Measurements from ENCODE around the gene ARMC7.
"Not testable (repeated sequence)": the region's sequence is repeated elsewhere in the genome, so short reads cannot be mapped to it uniquely, and the experiment has no call there.

The ARMC7 gene

DNA sequence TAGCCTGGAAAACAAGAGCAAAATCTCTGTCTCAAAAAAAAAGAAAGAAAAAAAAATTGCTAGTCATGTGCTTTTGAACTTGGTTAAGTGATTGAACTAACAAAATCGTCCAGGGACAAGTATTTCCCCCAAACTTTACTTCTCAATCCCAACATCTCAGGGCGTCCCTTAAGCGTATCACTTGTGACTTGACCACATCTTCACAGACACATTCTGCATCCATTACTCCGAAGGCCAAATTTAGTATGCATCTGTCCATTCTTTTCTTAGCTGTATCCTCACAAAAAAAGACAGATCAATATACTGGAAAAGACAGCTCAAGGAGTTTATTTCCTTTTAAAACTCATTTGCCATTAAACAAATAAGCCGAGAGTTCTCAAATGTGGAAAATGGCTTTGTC lies 50.4 kb downstream of the ARMC7 start:
- H3K4me3 ChIP-seq (ENCODE audit: low read length): no peak overlapping the region
- DNase-seq (ENCODE audit: low read depth): no peak
- TF ChIP-seq, protein P1, sequence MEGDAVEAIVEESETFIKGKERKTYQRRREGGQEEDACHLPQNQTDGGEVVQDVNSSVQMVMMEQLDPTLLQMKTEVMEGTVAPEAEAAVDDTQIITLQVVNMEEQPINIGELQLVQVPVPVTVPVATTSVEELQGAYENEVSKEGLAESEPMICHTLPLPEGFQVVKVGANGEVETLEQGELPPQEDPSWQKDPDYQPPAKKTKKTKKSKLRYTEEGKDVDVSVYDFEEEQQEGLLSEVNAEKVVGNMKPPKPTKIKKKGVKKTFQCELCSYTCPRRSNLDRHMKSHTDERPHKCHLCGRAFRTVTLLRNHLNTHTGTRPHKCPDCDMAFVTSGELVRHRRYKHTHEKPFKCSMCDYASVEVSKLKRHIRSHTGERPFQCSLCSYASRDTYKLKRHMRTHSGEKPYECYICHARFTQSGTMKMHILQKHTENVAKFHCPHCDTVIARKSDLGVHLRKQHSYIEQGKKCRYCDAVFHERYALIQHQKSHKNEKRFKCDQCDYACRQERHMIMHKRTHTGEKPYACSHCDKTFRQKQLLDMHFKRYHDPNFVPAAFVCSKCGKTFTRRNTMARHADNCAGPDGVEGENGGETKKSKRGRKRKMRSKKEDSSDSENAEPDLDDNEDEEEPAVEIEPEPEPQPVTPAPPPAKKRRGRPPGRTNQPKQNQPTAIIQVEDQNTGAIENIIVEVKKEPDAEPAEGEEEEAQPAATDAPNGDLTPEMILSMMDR (conservative IDR thresholded peaks at IDR 0.05; ENCODE audit: low read length): no peak

DNA sequence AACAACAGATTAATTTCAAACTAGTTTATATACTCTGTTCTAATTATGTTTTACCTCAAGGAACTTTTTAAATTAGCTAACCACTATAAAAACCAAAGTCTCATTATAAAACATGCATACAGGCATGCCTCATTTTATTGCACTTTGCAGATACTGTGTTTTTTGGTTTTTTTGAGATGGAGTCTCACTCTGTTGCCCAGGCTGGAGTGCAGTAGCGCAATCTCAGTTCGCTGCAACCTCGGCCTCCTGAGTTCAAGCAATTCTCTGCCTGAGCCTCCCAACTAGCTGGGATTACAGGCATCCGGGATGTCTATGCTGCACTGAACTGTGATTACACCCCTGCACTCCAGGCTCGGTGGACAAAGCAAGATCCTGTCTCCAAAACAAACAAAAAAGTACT lies 53.3 kb downstream of the ARMC7 start:
- no peak overlapping the region for H3K4me3 ChIP-seq (ENCODE audit: low read length)
- TF ChIP-seq, protein P1 (conservative IDR thresholded peaks at IDR 0.05; ENCODE audit: low read length): no peak
- no peak for DNase-seq (ENCODE audit: low read depth)

DNA sequence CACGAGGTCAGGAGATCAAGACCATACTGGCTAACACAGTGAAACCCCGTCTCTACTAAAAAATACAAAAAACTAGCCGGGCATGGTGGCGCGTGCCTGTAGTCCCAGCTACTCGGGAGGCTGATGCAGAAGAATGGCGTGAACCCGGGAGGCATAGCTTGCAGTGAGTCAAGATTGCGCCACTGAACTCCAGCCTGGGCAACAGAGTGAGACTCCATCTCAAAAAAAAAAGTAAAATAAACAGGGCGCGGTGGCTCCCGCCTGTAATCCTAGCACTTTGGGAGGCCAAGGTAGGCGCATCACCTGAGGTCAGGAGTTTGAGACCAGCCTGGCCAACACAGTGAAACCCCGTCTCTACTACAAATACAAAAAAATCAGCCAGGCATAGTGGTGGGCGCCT lies 54.8 kb downstream of the ARMC7 start:
- not testable (repeated sequence) for H3K4me3 ChIP-seq (ENCODE audit: low read length); DNase-seq (ENCODE audit: low read depth)

DNA sequence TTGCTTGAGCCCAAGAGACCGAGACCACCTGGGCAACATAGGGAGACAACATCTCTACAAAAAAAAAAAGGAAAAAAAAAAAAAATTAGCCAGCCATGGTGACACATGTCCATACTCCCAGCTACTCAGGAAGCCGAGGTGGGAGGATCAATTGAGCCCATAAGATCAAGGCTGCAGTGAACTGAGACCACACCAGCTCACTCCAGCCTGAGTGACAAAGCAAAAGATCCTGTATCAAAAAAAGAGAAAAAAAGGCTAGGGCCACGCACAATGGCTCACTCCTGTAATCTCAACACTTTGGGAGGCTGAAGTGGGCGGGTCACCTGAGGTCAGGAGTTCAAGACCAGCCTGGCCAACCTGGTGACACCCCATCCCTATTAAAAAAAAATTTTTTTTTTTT lies 59.2 kb downstream of the ARMC7 start:
- no peak overlapping the region for H3K4me3 ChIP-seq (ENCODE audit: low read length)
- DNase-seq (ENCODE audit: low read depth): no peak
- TF ChIP-seq, protein P1 (conservative IDR thresholded peaks at IDR 0.05; ENCODE audit: low read length): no peak

DNA sequence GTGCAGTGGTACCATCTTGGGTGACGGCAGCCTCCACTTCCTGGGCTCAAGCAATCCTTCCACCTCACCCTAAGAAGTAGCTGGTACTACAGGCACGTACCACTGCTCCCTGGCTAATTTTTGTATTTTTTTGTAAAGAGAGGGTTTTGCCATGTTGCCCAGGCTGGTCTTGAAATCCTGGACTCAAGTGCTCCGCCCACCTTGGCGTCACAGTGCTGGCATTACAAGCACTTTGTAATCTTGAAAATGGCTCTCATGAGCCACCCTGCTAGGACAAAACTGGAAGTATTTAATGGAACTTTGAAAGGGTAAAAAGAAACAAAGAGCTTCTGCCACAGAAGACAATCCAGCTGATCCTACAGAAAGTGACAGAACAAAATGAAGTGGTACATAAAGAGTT lies 63.8 kb downstream of the ARMC7 start:
- TF ChIP-seq, protein P1 (conservative IDR thresholded peaks at IDR 0.05; ENCODE audit: low read length): no peak
- H3K4me3 ChIP-seq (ENCODE audit: low read length): no peak overlapping the region
- no peak for DNase-seq (ENCODE audit: low read depth)

DNA sequence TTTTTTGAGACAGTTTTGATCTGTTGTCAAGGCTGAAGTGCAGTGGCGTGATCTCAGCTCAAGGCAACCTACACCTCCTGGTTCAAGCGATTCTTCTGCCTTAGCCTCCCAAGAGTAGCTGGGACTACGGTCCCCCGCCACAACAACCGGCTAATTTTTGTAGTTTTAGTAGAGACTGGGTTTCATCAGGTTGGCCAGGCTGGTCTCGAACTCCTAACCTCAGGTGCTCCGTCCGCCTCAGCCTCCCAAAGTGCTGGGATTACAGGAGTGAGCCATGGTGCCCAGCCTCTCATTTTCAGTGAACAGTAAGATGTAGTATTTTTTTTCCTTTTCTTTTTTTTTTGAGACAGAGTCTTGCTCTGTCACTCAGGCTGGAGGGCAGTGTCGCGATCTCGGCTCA lies 65.2 kb downstream of the ARMC7 start:
- TF ChIP-seq, protein P1 (conservative IDR thresholded peaks at IDR 0.05; ENCODE audit: low read length): no peak
- no peak overlapping the region for H3K4me3 ChIP-seq (ENCODE audit: low read length)
- DNase-seq (ENCODE audit: low read depth): no peak

DNA sequence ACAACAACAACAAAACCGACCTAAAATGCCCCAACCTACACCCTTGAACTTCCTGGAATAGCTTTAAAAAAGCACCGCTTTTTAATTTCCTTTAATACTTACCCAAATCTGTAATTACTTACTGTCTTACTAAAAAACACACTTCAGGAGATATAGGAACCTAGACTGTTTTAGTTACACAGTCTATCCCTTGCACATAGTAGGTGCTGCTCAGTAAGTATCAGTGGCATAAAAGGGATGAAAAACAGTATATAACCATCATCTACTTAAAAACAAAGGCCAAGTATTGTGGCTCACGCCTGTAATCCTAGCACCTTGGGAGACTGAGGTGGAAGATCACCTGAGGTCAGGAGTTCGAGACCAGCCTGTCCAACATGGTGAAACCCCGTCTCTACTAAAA lies 66.9 kb downstream of the ARMC7 start:
- DNase-seq (ENCODE audit: low read depth): no peak
- TF ChIP-seq, protein P1 (conservative IDR thresholded peaks at IDR 0.05; ENCODE audit: low read length): no peak
- no peak overlapping the region for H3K4me3 ChIP-seq (ENCODE audit: low read length)

DNA sequence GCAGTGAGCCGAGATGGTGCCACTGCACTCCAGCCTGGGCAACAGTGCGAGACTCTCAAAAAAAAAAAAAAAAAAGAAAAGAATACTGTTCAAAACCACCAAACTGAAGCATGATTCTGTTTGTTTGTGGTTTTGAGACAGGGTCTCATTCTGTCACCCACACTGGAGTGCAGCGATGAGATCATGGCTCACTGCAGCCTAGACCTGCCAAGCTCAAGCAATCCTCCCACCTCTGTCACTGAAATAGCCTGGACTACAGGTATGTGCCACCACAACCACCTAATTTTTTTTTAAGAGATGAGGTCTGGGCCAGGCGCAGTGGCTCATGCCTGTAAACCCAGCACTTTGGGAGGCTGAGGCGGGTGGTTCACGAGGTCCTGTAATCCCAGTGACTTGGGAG lies 68.7 kb downstream of the ARMC7 start:
- TF ChIP-seq, protein P1 (conservative IDR thresholded peaks at IDR 0.05; ENCODE audit: low read length): no peak
- DNase-seq (ENCODE audit: low read depth): no peak
- no peak overlapping the region for H3K4me3 ChIP-seq (ENCODE audit: low read length)
